Natural killer cell (primary cell): ENCODE results near the gene PUS1. TPM values are rescaled to one million over a fixed set of nuclear protein-coding genes. Genes with fewer than 3 reads are reported as not detected.

Source experiments
- ATAC-seq, 3 donors: fragments of 150-1000 bp in 2 of 3; fragments of 200-7000 bp in 1 of 3; cut with Tn5 transposase; 1 replicate in 1 of 3; 2 replicates in 2 of 3; pipeline ENCODE4 v1.10.0; 2021; ENCODE audit warnings: mild to moderate bottlenecking in 2 of 3, moderate library complexity in 2 of 3
- DNase-seq, 2 donors: peaks; one replicate each; pipeline versions ENCODE4 v3.0.0 to v3.0.0-alpha.2; 2013 to 2021; ENCODE audit warnings: mixed read lengths in 1 of 2
- H3K27ac ChIP-seq: one replicate; pipeline ENCODE4 v1.5.1; 2013; ENCODE audit warnings: mild to moderate bottlenecking, low read length
- H3K27me3 ChIP-seq: one replicate; pipeline ENCODE4 v1.6.1; 2013; ENCODE audit warnings: low read length; ENCODE audit not compliant: control insufficient read depth, insufficient read depth
- H3K36me3 ChIP-seq: one replicate; pipeline ENCODE4 v1.6.1; 2013; ENCODE audit warnings: low read length; ENCODE audit not compliant: control insufficient read depth, insufficient read depth
- H3K4me1 ChIP-seq: one replicate; pipeline ENCODE4 v1.6.1; 2013; ENCODE audit warnings: low read length; ENCODE audit not compliant: control insufficient read depth, insufficient read depth
- H3K4me3 ChIP-seq: one replicate; pipeline ENCODE4 v1.5.1; 2013; ENCODE audit warnings: low read length
- H3K9me3 ChIP-seq: one replicate; pipeline ENCODE4 v1.6.1; 2013; ENCODE audit warnings: low read length; ENCODE audit not compliant: control insufficient read depth, insufficient read depth
- H3K27ac Mint-ChIP-seq, 2 donors: one replicate each; pipeline ENCODE4 v1.8.0; 2022; ENCODE audit warnings: mild to moderate bottlenecking in 2 of 2, mixed read lengths in 2 of 2, moderate library complexity in 1 of 2
- H3K27me3 Mint-ChIP-seq, 2 donors: one replicate each; pipeline ENCODE4 v1.8.0; 2022; ENCODE audit warnings: low read depth in 2 of 2, mixed read lengths in 2 of 2
- H3K36me3 Mint-ChIP-seq: one replicate; pipeline ENCODE4 v1.8.0; 2022; ENCODE audit warnings: mixed read lengths
- H3K4me1 Mint-ChIP-seq, 2 donors: one replicate each; pipeline ENCODE4 v1.8.0; 2022; ENCODE audit warnings: mixed read lengths in 2 of 2
- H3K4me3 Mint-ChIP-seq: one replicate; pipeline ENCODE4 v1.8.0; 2022; ENCODE audit warnings: mild to moderate bottlenecking, moderate library complexity, mixed read lengths
- H3K9me3 Mint-ChIP-seq, 2 donors: one replicate each; pipeline ENCODE4 v1.8.0; 2022; ENCODE audit warnings: mixed read lengths in 2 of 2
- WGBS: methylation state at CpG from one replicate; pipeline ENCODE4 v1.1.7; 2013; ENCODE audit warnings: missing lambda C conversion rate; ENCODE audit not compliant: insufficient coverage; 5-methylcytosine and 5-hydroxymethylcytosine counted together
- intact Hi-C: fragments of 100-400 bp; cut with micrococcal nuclease; formaldehyde crosslinking; loops from one replicate; pipeline ENCODE4 v1.14.2; 2022
- total RNA-seq, 4 donors: library from RNA; stranded (reverse); fragments of 120-200 nt in 1 of 4; gene quantifications; one replicate each; pipeline versions ENCODE4 v1.2.3 to v1.2.4, GENCODE V29; 2013 to 2022
- TF ChIP-seq, protein P1 (sequence below): fragments of 200-600 bp; IDR thresholded peaks from one replicate; pipeline ENCODE4 v1.8.0; 2022; ENCODE audit warnings: antibody characterized with exemption

The PUS1 gene
- total RNA-seq, 3 donors from 2014 or later (not counting 1 experiment from before 2014, with no cell fraction given): 16.9 to 21.9 (median 20.6) TPM

DNA sequence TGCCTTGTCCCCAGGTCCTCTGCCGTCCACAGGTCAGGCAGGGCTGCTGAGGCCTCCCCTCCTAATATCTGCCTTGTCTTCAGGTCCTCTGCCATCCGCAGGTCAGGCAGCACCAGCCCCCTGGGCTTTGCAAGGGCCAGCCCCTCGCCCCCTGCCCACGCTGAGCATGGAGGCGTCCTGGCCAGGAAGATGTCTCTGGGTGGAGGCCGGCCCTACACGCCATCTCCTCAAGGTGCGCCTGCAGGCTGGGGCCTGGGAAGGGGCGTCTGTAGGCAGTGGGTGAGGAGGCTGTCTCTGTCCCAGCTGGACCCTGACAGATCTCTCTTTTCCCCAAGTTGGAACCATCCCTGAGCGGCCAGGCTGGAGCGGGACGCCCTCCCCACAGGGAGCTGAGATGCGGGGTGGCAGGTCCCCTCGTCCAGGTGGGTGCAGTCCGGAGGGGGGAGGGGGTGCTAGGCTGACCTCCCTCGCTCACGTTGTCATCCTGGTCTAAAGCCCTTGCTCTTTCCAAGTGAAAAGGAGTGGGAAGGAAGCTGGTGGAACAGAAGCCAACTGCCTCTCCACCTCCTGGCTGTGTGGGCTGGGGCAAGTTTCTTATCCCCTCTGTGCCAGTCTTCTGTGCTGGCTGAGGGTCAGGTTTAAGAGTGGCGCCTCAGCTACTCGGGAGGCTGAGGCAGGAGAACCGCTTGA lies 13.9 kb upstream of the PUS1 start:
- Histone ChIP-seq H3K4me3 (no peak overlapping the region), H3K4me1 (no peaks in the 10 kb centered on the region), H3K27me3 (no peaks in the 10 kb centered on the region), H3K9me3 (no peaks in the 10 kb centered on the region), H3K27ac (no peak overlapping the region), H3K36me3 (peaks cover 45% of the 10 kb centered on the region)
- Mint-ChIP-seq H3K36me3 (no peaks in the 10 kb centered on the region), H3K9me3 (no peaks in the 10 kb centered on the region), H3K27me3 (no peaks in the 10 kb centered on the region), H3K4me3 (no peak overlapping the region), H3K27ac (no peak overlapping the region), H3K4me1 (no peaks in the 10 kb centered on the region)
- no peak for DNase-seq
- intact Hi-C loops: no loop called here
- TF ChIP-seq, protein P1, sequence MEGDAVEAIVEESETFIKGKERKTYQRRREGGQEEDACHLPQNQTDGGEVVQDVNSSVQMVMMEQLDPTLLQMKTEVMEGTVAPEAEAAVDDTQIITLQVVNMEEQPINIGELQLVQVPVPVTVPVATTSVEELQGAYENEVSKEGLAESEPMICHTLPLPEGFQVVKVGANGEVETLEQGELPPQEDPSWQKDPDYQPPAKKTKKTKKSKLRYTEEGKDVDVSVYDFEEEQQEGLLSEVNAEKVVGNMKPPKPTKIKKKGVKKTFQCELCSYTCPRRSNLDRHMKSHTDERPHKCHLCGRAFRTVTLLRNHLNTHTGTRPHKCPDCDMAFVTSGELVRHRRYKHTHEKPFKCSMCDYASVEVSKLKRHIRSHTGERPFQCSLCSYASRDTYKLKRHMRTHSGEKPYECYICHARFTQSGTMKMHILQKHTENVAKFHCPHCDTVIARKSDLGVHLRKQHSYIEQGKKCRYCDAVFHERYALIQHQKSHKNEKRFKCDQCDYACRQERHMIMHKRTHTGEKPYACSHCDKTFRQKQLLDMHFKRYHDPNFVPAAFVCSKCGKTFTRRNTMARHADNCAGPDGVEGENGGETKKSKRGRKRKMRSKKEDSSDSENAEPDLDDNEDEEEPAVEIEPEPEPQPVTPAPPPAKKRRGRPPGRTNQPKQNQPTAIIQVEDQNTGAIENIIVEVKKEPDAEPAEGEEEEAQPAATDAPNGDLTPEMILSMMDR: no peak
- 99% methylated on average over 17 of the region's 20 CpGs for WGBS
- ATAC-seq: no peak

DNA sequence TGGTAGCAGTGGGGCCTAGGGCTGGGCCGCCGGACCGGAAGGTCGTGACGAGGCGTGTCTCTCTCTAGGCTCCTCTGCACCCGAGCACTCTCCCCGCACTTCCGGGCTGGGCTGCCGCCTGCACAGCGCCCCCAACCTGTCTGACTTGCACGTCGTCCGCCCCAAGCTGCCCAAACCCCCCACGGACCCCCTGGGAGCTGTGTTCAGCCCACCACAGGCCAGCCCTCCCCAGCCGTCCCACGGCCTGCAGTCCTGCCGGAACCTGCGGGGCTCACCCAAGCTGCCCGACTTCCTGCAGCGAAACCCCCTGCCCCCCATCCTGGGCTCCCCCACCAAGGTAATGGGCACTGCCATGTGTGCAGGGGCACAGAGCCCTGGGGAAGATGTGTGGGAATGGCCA lies 13.3 kb upstream of the PUS1 start:
- Histone ChIP-seq H3K4me3 (no peak overlapping the region), H3K9me3 (no peaks in the 10 kb centered on the region), H3K27ac (no peak overlapping the region), H3K4me1 (no peaks in the 10 kb centered on the region), H3K36me3 (peaks cover 40% of the 10 kb centered on the region), H3K27me3 (no peaks in the 10 kb centered on the region)
- no peaks in the 10 kb centered on the region for H3K27me3 Mint-ChIP-seq
- no peaks in the 10 kb centered on the region for H3K4me1 Mint-ChIP-seq
- DNase-seq: no peak
- H3K36me3 Mint-ChIP-seq: no peaks in the 10 kb centered on the region
- TF ChIP-seq, protein P1: no peak
- no peak overlapping the region for H3K4me3 Mint-ChIP-seq
- no peaks in the 10 kb centered on the region for H3K9me3 Mint-ChIP-seq
- intact Hi-C loops: no loop called here
- 94% methylated on average over 20 of the region's 21 CpGs for WGBS
- no peak for ATAC-seq
- no peak overlapping the region for H3K27ac Mint-ChIP-seq

DNA sequence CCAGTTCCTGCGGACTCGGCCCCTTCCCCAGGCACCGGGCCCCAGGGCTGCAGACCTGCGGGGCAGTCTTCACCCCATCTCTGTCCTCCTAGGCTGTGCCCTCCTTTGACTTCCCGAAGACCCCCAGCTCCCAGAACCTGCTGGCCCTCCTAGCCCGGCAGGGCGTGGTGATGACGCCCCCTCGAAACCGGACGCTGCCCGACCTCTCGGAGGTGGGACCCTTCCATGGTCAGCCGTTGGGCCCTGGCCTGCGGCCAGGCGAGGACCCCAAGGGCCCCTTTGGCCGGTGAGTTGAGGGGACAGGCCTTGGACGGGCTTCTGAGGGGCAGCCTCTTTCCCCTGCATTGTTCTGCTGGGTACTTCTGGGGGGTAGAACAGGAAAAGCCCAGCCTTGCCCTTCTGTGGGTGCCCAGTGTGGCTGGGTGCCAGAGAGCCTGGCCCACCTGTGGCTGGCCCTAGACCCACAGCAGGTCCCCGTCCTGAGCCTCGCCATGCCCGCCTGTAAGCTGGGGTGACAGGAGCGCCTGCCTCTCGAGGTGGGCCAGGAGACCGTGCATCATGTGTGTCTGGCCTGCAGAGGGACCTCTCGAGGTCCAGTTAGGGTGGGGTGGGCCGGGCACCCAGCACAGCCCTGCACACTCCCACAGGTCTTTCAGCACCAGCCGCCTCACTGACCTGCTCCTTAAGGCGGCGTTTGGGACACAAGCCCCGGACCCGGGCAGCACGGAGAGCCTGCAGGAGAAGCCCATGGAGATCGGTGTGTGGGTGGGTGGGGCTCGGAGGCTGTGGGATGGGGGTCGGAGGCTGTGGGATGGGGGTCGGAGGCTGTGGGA lies 12.6 kb upstream of the PUS1 start:
- H3K9me3 ChIP-seq: no peaks in the 10 kb centered on the region
- H3K27me3 ChIP-seq: no peaks in the 10 kb centered on the region
- ATAC-seq: no peak
- WGBS: 95% methylated on average over 36 of the region's 36 CpGs
- Mint-ChIP-seq H3K9me3 (no peaks in the 10 kb centered on the region), H3K4me1 (no peaks in the 10 kb centered on the region), H3K27me3 (no peaks in the 10 kb centered on the region), H3K27ac (no peak overlapping the region), H3K36me3 (no peaks in the 10 kb centered on the region), H3K4me3 (no peak overlapping the region)
- DNase-seq: no peak
- H3K27ac ChIP-seq: no peak overlapping the region
- TF ChIP-seq, protein P1: no peak
- no peaks in the 10 kb centered on the region for H3K4me1 ChIP-seq
- H3K36me3 ChIP-seq: peaks cover 34% of the 10 kb centered on the region
- no peak overlapping the region for H3K4me3 ChIP-seq
- intact Hi-C loops: no loop called here
